H9 (cell line): ENCODE data around the gene TUBA3E. TPM values are rescaled to one million over a fixed set of nuclear protein-coding genes. Genes with fewer than 3 reads are reported as not detected.
"Not testable (repeated sequence)": the region's sequence is repeated elsewhere in the genome, so short reads cannot be mapped to it uniquely, and the experiment has no call there.

Source experiments
- DNase-seq: peaks from one replicate; pipeline ENCODE4 v3.0.0-alpha.2; 2017
- H2AFZ ChIP-seq: one replicate; pipeline ENCODE4 v1.6.1; 2013; ENCODE audit warnings: mild to moderate bottlenecking, low read length, control low read depth, moderate library complexity
- H2AK5ac ChIP-seq: 2 replicates; pipeline ENCODE4 v1.6.1; 2013; ENCODE audit warnings: low read length, control low read depth, mixed read lengths; ENCODE audit not compliant: insufficient read length
- H2BK120ac ChIP-seq: one replicate; pipeline ENCODE4 v1.6.1; 2013; ENCODE audit warnings: low read depth, mild to moderate bottlenecking, low read length, control low read depth, inconsistent platforms; ENCODE audit not compliant: poor library complexity, severe bottlenecking
- H2BK12ac ChIP-seq: 2 replicates; pipeline ENCODE4 v1.6.1; 2013; ENCODE audit warnings: low read length, control low read depth, mixed read lengths, low read depth; ENCODE audit not compliant: insufficient read length
- H2BK15ac ChIP-seq: 2 replicates; pipeline ENCODE4 v1.6.1; 2013; ENCODE audit warnings: low read depth, low read length, control low read depth
- H2BK20ac ChIP-seq: one replicate; pipeline ENCODE4 v1.6.1; 2013; ENCODE audit warnings: low read depth, mild to moderate bottlenecking, low read length, control low read depth, inconsistent platforms; ENCODE audit not compliant: poor library complexity, severe bottlenecking
- H2BK5ac ChIP-seq: 2 replicates; pipeline ENCODE4 v1.6.1; 2013; ENCODE audit warnings: low read length, control low read depth, mixed read lengths; ENCODE audit not compliant: insufficient read length
- H3K14ac ChIP-seq: 2 replicates; pipeline ENCODE4 v1.6.1; 2013; ENCODE audit warnings: low read length, control low read depth; ENCODE audit not compliant: insufficient read depth
- H3K18ac ChIP-seq: 2 replicates; pipeline ENCODE4 v1.6.1; 2013; ENCODE audit warnings: low read depth, mild to moderate bottlenecking, mixed read lengths, low read length, control low read depth; ENCODE audit not compliant: insufficient read length
- H3K23ac ChIP-seq: 2 replicates; pipeline ENCODE4 v1.6.1; 2013; ENCODE audit warnings: low read length, control low read depth, mixed read lengths, low read depth; ENCODE audit not compliant: insufficient read length
- H3K23me2 ChIP-seq: 2 replicates; pipeline ENCODE4 v1.6.1; 2013; ENCODE audit warnings: low read depth, mild to moderate bottlenecking, mixed read lengths, low read length, control low read depth; ENCODE audit not compliant: insufficient read length, poor library complexity, severe bottlenecking
- H3K27ac ChIP-seq: 2 replicates; pipeline ENCODE4 v1.5.1; 2013; ENCODE audit warnings: low read length, control low read depth, mixed read lengths, low read depth; ENCODE audit not compliant: insufficient read length
- H3K27me3 ChIP-seq: 2 replicates; pipeline ENCODE4 v1.6.1; 2013; ENCODE audit warnings: low read length, control low read depth, inconsistent platforms; ENCODE audit not compliant: insufficient read depth
- H3K4ac ChIP-seq: 2 replicates; pipeline ENCODE4 v1.6.1; 2013; ENCODE audit warnings: low read depth, mild to moderate bottlenecking, control low read depth, inconsistent platforms, low read length, moderate library complexity
- H3K4me1 ChIP-seq: 2 replicates; pipeline ENCODE4 v1.6.1; 2013; ENCODE audit warnings: low read length, control low read depth, inconsistent platforms; ENCODE audit not compliant: insufficient read depth
- H3K4me2 ChIP-seq: 2 replicates; pipeline ENCODE4 v1.6.1; 2013; ENCODE audit warnings: low read length, control low read depth, mixed read lengths; ENCODE audit not compliant: insufficient read length, insufficient read depth
- H3K56ac ChIP-seq: 2 replicates; pipeline ENCODE4 v1.6.1; 2013; ENCODE audit warnings: low read depth, mild to moderate bottlenecking, mixed read lengths, low read length, control low read depth; ENCODE audit not compliant: insufficient read length
- H3K79me1 ChIP-seq: 2 replicates; pipeline ENCODE4 v1.6.1; 2013; ENCODE audit warnings: low read depth, mild to moderate bottlenecking, moderate library complexity, low read length, control low read depth, inconsistent platforms; ENCODE audit not compliant: insufficient read depth, poor library complexity, severe bottlenecking
- H3K79me2 ChIP-seq: 2 replicates; pipeline ENCODE4 v1.6.1; 2013; ENCODE audit warnings: low read length, control low read depth, inconsistent platforms; ENCODE audit not compliant: insufficient read depth
- H3K9ac ChIP-seq: 2 replicates; pipeline ENCODE4 v1.6.1; 2013; ENCODE audit warnings: low read length, control low read depth, mixed read lengths; ENCODE audit not compliant: insufficient read length; ENCODE audit errors: extremely low read depth
- H3K9me3 ChIP-seq: one replicate; pipeline ENCODE4 v1.6.1; 2013; ENCODE audit warnings: low read depth, low read length, inconsistent platforms; ENCODE audit not compliant: control insufficient read depth
- H3T11ph ChIP-seq: one replicate; pipeline ENCODE4 v1.6.1; 2013; ENCODE audit warnings: mild to moderate bottlenecking, low read length, control low read depth, inconsistent platforms
- H4K20me1 ChIP-seq: one replicate; pipeline ENCODE4 v1.6.1; 2013; ENCODE audit not compliant: control insufficient read depth, insufficient read length, insufficient read depth
- H4K5ac ChIP-seq: 2 replicates; pipeline ENCODE4 v1.6.1; 2013; ENCODE audit warnings: low read depth, mild to moderate bottlenecking, mixed read lengths, low read length, control low read depth; ENCODE audit not compliant: insufficient read length
- H4K8ac ChIP-seq: replicated peaks from 2 replicates; pipeline ENCODE4 v1.6.1; 2013; ENCODE audit warnings: low read length, control low read depth, mixed read lengths, low read depth; ENCODE audit not compliant: insufficient read length
- H4K91ac ChIP-seq: 2 replicates; pipeline ENCODE4 v1.6.1; 2013; ENCODE audit warnings: low read depth, mild to moderate bottlenecking, moderate library complexity, mixed read lengths, low read length, control low read depth; ENCODE audit not compliant: insufficient read length
- H3K27ac Mint-ChIP-seq, 3 experiments: 2 replicates in 2 of 3; 3 replicates in 1 of 3; pipeline ENCODE4 v1.8.0; 2020 to 2021; ENCODE audit warnings: mixed read lengths in 3 of 3, mild to moderate bottlenecking in 1 of 3, moderate library complexity in 1 of 3
- H3K27me3 Mint-ChIP-seq: 2 replicates; pipeline ENCODE4 v1.8.0; 2021; ENCODE audit warnings: low read depth, mild to moderate bottlenecking, moderate library complexity, mixed read lengths
- H3K36me3 Mint-ChIP-seq, 3 experiments: 2 replicates in 2 of 3; 3 replicates in 1 of 3; pipeline ENCODE4 v1.8.0; 2020 to 2021; ENCODE audit warnings: low read depth in 3 of 3, mixed read lengths in 3 of 3; ENCODE audit not compliant: insufficient read depth in 1 of 3
- H3K4me1 Mint-ChIP-seq, 2 experiments: 2 replicates each; pipeline ENCODE4 v1.8.0; 2020; ENCODE audit warnings: mixed read lengths in 2 of 2
- H3K4me3 Mint-ChIP-seq, 2 experiments: 2 replicates in 1 of 2; 3 replicates in 1 of 2; pipeline ENCODE4 v1.8.0; 2020 to 2021; ENCODE audit warnings: mild to moderate bottlenecking in 2 of 2, mixed read lengths in 2 of 2, moderate library complexity in 1 of 2
- H3K9me3 Mint-ChIP-seq, 2 experiments: 2 replicates in 1 of 2; 3 replicates in 1 of 2; pipeline ENCODE4 v1.8.0; 2020; ENCODE audit warnings: mild to moderate bottlenecking in 2 of 2, mixed read lengths in 2 of 2, moderate library complexity in 1 of 2
- WGBS: extraction: QIAGEN DNeasy Blood & Tissue Kit; methylation state at CpG from one replicate; pipeline ENCODE4 v1.1.7; 2013; ENCODE audit warnings: missing lambda C conversion rate, low lambda C conversion rate, mixed read lengths; ENCODE audit not compliant: insufficient read length; ENCODE audit errors: extremely low coverage; 5-methylcytosine and 5-hydroxymethylcytosine counted together
- total RNA-seq: library from RNA; stranded (reverse); gene quantifications from 2 replicates; pipeline ENCODE4 v1.2.1, GENCODE V29; 2021

The TUBA3E gene
- total RNA-seq, 1 experiment from 2014 or later: 0.26 TPM

GRCh38 chr2:130166611-130167010 lies 31.6 kb downstream of the TUBA3E start:
- not testable (repeated sequence) for H3K18ac ChIP-seq, H3K27ac Mint-ChIP-seq, H4K91ac ChIP-seq, DNase-seq, H3K27ac ChIP-seq, H3K9me3 ChIP-seq, H3K4me2 ChIP-seq, H2BK5ac ChIP-seq, H4K8ac ChIP-seq, H2AFZ ChIP-seq, H4K5ac ChIP-seq, H2AK5ac ChIP-seq, H3K79me1 ChIP-seq, H2BK120ac ChIP-seq, H3T11ph ChIP-seq, H3K4ac ChIP-seq, H3K4me1 Mint-ChIP-seq, H3K27me3 Mint-ChIP-seq, H2BK15ac ChIP-seq, H3K4me1 ChIP-seq, H3K56ac ChIP-seq, H4K20me1 ChIP-seq, H3K27me3 ChIP-seq, H3K79me2 ChIP-seq, H3K23ac ChIP-seq, H2BK12ac ChIP-seq, H3K9ac ChIP-seq, H2BK20ac ChIP-seq, H3K14ac ChIP-seq, H3K9me3 Mint-ChIP-seq, H3K4me3 Mint-ChIP-seq, H3K23me2 ChIP-seq
- no CpG with 5 or more reads among the region's 3 CpGs for WGBS
- H3K36me3 Mint-ChIP-seq: peaks cover 34 to 76% (median 75%) of the 10 kb centered on the region in 3 experiments; a peak in 6 of 7 replicates
